ENCODE measurements around the gene EIF4E.
"Not testable (repeated sequence)": the region's sequence is repeated elsewhere in the genome, so short reads cannot be mapped to it uniquely, and the experiment has no call there.

GRCh38 chr4:98926257-98926656, 2.7 kb downstream of the EIF4E start:
- TF ChIP-seq, protein P1, sequence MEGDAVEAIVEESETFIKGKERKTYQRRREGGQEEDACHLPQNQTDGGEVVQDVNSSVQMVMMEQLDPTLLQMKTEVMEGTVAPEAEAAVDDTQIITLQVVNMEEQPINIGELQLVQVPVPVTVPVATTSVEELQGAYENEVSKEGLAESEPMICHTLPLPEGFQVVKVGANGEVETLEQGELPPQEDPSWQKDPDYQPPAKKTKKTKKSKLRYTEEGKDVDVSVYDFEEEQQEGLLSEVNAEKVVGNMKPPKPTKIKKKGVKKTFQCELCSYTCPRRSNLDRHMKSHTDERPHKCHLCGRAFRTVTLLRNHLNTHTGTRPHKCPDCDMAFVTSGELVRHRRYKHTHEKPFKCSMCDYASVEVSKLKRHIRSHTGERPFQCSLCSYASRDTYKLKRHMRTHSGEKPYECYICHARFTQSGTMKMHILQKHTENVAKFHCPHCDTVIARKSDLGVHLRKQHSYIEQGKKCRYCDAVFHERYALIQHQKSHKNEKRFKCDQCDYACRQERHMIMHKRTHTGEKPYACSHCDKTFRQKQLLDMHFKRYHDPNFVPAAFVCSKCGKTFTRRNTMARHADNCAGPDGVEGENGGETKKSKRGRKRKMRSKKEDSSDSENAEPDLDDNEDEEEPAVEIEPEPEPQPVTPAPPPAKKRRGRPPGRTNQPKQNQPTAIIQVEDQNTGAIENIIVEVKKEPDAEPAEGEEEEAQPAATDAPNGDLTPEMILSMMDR (IDR thresholded peaks at IDR 0.05): not testable (repeated sequence)
- not testable (repeated sequence) for TF ChIP-seq EZH2 (IDR thresholded peaks at IDR 0.05; ENCODE audit: borderline replicate concordance, insufficient read depth, low read depth, low read length, poor library complexity, severe bottlenecking)

All from B cell (primary cell).